A673 (cell line): ENCODE measurements around the gene MAP3K7CL. TPM values are rescaled to one million over a fixed set of nuclear protein-coding genes. Genes with fewer than 3 reads are reported as not detected.

Source experiments
- BruUV-seq: library from RNA; stranded (reverse); fragments of 400-500 nt; replicated peaks from 2 replicates; lab custom pipeline; 2021; lab: Mats Ljungman, UMichigan
- CTCF ChIA-PET: fragments of 300-600 bp; sonication (Branson Sonifier 250); formaldehyde crosslinking; loops from one replicate; lab custom pipeline; 2022; ENCODE audit warnings: antibody characterized with exemption; lab: Charles Lee
- POLR2A ChIA-PET: fragments of 300-600 bp; sonication (Branson Sonifier 250); formaldehyde crosslinking; loops from one replicate; lab custom pipeline; 2022; ENCODE audit warnings: antibody characterized with exemption; ENCODE audit not compliant: low non-redundant PET; lab: Charles Lee
- DNase-seq: peaks from one replicate; pipeline ENCODE4 v3.0.0-alpha.2; 2015; ENCODE audit warnings: low spot score
- H3K27ac ChIP-seq: fragments of 200-600 bp; sonication (generic); 2 replicates; pipeline ENCODE4 v1.5.1; 2016; ENCODE audit warnings: mixed run types, low read depth, mild to moderate bottlenecking, mixed read lengths, antibody characterized with exemption, low read length; ENCODE audit not compliant: poor library complexity, severe bottlenecking
- H3K27me3 ChIP-seq: fragments of 200-600 bp; sonication (generic); replicated peaks from 2 replicates; pipeline ENCODE4 v1.6.1; 2017; ENCODE audit warnings: mixed run types, low read depth, mild to moderate bottlenecking, mixed read lengths, antibody characterized with exemption, low read length; ENCODE audit not compliant: insufficient read depth, poor library complexity
- H3K36me3 ChIP-seq: fragments of 200-600 bp; sonication (generic); 2 replicates; pipeline ENCODE4 v1.6.1; 2016; ENCODE audit warnings: mixed run types, mild to moderate bottlenecking, mixed read lengths, antibody characterized with exemption, low read length; ENCODE audit not compliant: insufficient read depth, poor library complexity, severe bottlenecking
- H3K4me1 ChIP-seq: fragments of 200-600 bp; sonication (generic); 2 replicates; pipeline ENCODE4 v1.6.1; 2017; ENCODE audit warnings: mixed run types, mild to moderate bottlenecking, mixed read lengths, antibody characterized with exemption, low read length; ENCODE audit not compliant: insufficient read depth, poor library complexity, severe bottlenecking
- H3K4me3 ChIP-seq: fragments of 200-600 bp; sonication (generic); 2 replicates; pipeline ENCODE4 v1.5.1; 2016; ENCODE audit warnings: low read depth, mixed run types, mild to moderate bottlenecking, mixed read lengths, low read length; ENCODE audit not compliant: poor library complexity, severe bottlenecking
- H3K9me3 ChIP-seq: fragments of 200-600 bp; sonication (generic); 2 replicates; pipeline ENCODE4 v1.6.1; 2016; ENCODE audit warnings: mixed run types, low read depth, mild to moderate bottlenecking, mixed read lengths, antibody characterized with exemption, low read length; ENCODE audit not compliant: poor library complexity, severe bottlenecking
- EZH2 ChIP-seq: fragments of 200-600 bp; sonication (generic); IDR thresholded peaks from 2 replicates; pipeline ENCODE4 v1.6.1; 2017; ENCODE audit warnings: borderline replicate concordance, low read depth, mild to moderate bottlenecking, mixed read lengths, antibody characterized with exemption, low read length; ENCODE audit not compliant: poor library complexity, severe bottlenecking
- intact Hi-C: fragments of 100-400 bp; cut with micrococcal nuclease; formaldehyde crosslinking; loops from one replicate; pipeline ENCODE4 v1.10.0; 2022; ENCODE audit not compliant: unreplicated experiment
- total RNA-seq: library from RNA; stranded (reverse); gene quantifications from 2 replicates; pipeline ENCODE4 v1.2.3, GENCODE V29; 2021
- TF ChIP-seq, protein P1 (sequence below): fragments of 300-800, 200-600 bp; sonication (generic); conservative IDR thresholded peaks from 2 replicates; pipeline ENCODE4 v1.5.1; 2017; ENCODE audit warnings: low read depth, mild to moderate bottlenecking, antibody characterized with exemption, low read length, moderate library complexity, mixed read lengths

The MAP3K7CL gene
- total RNA-seq, 1 experiment from 2014 or later = 2.2 TPM

DNA sequence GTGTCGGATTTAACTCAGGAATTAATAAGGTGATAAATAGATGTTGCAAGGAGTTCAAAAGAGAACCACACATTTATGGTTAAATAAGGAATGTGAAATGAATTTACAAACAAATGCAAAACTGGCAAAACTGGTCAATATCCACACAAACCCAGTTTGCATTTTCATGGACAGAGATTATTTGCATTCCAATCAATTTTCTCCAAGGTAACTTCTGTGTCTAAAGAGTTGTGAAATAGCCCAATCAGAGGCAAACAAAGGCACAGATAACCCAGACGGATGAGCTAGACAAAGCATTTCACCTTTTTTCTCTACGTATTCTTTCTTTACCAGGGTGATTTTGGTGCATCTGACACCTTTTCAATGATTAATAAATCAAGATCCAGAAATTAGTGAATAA, 63.9 kb downstream of the MAP3K7CL start:
- H3K27me3 ChIP-seq = no peaks in the 10 kb centered on the region
- CTCF ChIA-PET = interaction anchor here (0.6 kb wide), 1 partner anchor 25 kb away, joined by 3 read pairs; no protein-coding TSS in a partner anchor
- BruUV-seq = no TSS peak
- peak overlapping the region; percentile 83 for H3K27ac ChIP-seq
- DNase-seq = no peak
- H3K4me3 ChIP-seq = peak overlapping the region; percentile 52
- POLR2A ChIA-PET = interaction anchor here (0.7 kb wide), 1 partner anchor 192 kb away, joined by 3 read pairs; no protein-coding TSS in a partner anchor
- intact Hi-C loops = no loop called here
- H3K36me3 ChIP-seq = no peaks in the 10 kb centered on the region
- H3K9me3 ChIP-seq = no peaks in the 10 kb centered on the region
- H3K4me1 ChIP-seq = peaks cover 14% of the 10 kb centered on the region
- TF ChIP-seq, protein P1, sequence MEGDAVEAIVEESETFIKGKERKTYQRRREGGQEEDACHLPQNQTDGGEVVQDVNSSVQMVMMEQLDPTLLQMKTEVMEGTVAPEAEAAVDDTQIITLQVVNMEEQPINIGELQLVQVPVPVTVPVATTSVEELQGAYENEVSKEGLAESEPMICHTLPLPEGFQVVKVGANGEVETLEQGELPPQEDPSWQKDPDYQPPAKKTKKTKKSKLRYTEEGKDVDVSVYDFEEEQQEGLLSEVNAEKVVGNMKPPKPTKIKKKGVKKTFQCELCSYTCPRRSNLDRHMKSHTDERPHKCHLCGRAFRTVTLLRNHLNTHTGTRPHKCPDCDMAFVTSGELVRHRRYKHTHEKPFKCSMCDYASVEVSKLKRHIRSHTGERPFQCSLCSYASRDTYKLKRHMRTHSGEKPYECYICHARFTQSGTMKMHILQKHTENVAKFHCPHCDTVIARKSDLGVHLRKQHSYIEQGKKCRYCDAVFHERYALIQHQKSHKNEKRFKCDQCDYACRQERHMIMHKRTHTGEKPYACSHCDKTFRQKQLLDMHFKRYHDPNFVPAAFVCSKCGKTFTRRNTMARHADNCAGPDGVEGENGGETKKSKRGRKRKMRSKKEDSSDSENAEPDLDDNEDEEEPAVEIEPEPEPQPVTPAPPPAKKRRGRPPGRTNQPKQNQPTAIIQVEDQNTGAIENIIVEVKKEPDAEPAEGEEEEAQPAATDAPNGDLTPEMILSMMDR = no peak
- TF ChIP-seq EZH2 = no peak

DNA sequence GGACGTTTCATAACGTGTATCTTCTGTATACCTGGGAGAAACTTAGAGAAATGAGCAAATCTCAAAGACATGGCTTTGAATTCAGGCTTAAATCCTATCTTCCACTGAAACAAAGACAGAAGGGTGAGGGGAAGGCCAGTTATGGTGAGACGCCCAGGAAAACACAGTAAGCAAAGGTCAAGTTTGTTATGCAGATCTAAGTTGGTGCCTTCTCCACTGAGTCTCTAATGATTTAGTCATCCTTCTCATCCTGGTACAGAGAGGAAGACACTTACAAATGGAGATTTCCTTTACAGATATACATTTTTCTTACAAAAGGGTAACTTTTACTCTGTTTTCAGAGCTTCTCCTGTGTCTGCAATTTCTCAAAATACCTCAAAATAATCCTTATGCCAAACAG, 64.4 kb downstream of the MAP3K7CL start:
- BruUV-seq = no TSS peak
- intact Hi-C loops = no loop called here
- peak overlapping the region; percentile 83 for H3K27ac ChIP-seq

DNA sequence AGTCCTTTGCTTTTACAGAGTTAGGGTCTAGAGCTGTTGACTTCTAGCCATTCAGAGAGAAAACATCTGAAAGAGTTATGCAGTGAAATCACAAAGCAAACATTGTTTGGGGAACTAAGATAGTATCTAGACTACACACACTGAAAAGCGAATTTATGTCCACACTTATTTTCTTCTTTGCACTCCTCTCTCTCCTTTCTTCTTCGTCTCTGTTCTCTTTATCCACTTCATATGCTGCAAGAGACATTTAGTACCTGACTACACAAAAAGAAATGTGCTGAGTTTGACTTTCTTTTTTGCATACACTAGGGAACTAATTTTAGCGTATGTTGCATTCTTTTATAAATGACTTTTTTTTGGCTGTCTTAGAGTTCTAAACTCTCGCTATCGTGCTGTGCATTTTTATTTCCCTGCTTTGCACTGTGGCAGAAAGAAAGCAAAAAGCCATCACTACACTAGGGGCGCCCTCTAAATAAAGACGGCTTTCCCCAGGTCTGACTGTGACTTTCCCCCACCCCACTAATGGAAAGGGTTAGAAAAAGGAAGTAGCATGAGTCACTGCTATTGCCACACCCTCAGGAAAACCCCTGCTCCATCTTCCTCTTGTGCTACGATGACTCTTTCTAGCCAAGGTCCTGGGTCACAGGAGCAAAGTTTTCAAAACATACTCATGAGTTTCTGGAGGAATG, 65.7 kb downstream of the MAP3K7CL start:
- BruUV-seq = TSS peak; percentile 93
- peaks cover 14% of the 10 kb centered on the region for H3K4me1 ChIP-seq
- TF ChIP-seq EZH2 = no peak
- TF ChIP-seq, protein P1 = peak; percentile 75
- peak overlapping the region; percentile 52 for H3K4me3 ChIP-seq
- CTCF ChIA-PET = no interaction called here
- H3K9me3 ChIP-seq = peaks cover 13% of the 10 kb centered on the region
- POLR2A ChIA-PET = no interaction called here
- DNase-seq = peak; percentile 95
- H3K27ac ChIP-seq = peak overlapping the region; percentile 83
- H3K27me3 ChIP-seq = no peaks in the 10 kb centered on the region
- intact Hi-C loops = loop anchor here (2.0 kb wide), 1 partner anchor 103 kb away; the partner anchor contains the start of gene BACH1
- peaks cover 5% of the 10 kb centered on the region for H3K36me3 ChIP-seq

More for the DNA sequence above, 64.4 kb downstream of the MAP3K7CL start:
- ChIA-PET POLR2A (interaction anchor here (0.7 kb wide), 1 partner anchor 192 kb away, joined by 3 read pairs; no protein-coding TSS in a partner anchor), CTCF (interaction anchor here (0.6 kb wide), 1 partner anchor 25 kb away, joined by 3 read pairs; no protein-coding TSS in a partner anchor)
- DNase-seq = no peak
- Histone ChIP-seq H3K9me3 (peaks cover under 1% of the 10 kb centered on the region), H3K27me3 (no peaks in the 10 kb centered on the region), H3K36me3 (no peaks in the 10 kb centered on the region), H3K4me3 (peak overlapping the region; percentile 52), H3K4me1 (peaks cover 14% of the 10 kb centered on the region)
- TF ChIP-seq, protein P1 = no peak
- TF ChIP-seq EZH2 = no peak
